GM12875 (cell line): ENCODE measurements around the gene TAAR9.

ENCODE experiments used
- H3K4me3 ChIP-seq: one replicate; pipeline ENCODE4 v1.5.1; 2011; ENCODE audit warnings: low read depth, low read length, control low read depth
- TF ChIP-seq, protein P1 (sequence below): IDR thresholded peaks from 2 replicates; pipeline ENCODE4 v1.5.1; 2011; ENCODE audit warnings: low read depth, mild to moderate bottlenecking, control low read depth, inconsistent platforms, low read length, moderate library complexity, borderline replicate concordance; ENCODE audit not compliant: insufficient read depth

TAAR9 gene

DNA sequence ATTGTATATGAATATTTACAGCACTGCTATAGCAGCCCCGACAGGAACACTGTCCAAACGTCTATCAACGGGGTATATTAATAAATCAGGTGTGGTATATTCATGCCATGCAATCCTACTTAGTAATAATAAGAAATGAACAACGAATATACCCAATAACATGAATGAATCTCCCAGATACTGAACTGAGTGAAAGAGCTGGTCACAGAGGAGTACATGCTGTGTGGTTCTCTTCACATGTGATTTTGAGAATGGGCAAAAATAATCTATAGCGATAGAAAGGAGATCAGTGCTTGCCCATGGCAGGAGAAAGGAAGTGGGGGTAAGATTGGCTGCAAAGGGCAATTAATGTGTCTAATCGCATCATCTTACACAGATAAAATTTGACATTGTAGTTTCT lies 28.3 kb downstream of the TAAR9 start:
- TF ChIP-seq, protein P1, sequence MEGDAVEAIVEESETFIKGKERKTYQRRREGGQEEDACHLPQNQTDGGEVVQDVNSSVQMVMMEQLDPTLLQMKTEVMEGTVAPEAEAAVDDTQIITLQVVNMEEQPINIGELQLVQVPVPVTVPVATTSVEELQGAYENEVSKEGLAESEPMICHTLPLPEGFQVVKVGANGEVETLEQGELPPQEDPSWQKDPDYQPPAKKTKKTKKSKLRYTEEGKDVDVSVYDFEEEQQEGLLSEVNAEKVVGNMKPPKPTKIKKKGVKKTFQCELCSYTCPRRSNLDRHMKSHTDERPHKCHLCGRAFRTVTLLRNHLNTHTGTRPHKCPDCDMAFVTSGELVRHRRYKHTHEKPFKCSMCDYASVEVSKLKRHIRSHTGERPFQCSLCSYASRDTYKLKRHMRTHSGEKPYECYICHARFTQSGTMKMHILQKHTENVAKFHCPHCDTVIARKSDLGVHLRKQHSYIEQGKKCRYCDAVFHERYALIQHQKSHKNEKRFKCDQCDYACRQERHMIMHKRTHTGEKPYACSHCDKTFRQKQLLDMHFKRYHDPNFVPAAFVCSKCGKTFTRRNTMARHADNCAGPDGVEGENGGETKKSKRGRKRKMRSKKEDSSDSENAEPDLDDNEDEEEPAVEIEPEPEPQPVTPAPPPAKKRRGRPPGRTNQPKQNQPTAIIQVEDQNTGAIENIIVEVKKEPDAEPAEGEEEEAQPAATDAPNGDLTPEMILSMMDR, result no peak
- no peak overlapping the region for H3K4me3 ChIP-seq

DNA sequence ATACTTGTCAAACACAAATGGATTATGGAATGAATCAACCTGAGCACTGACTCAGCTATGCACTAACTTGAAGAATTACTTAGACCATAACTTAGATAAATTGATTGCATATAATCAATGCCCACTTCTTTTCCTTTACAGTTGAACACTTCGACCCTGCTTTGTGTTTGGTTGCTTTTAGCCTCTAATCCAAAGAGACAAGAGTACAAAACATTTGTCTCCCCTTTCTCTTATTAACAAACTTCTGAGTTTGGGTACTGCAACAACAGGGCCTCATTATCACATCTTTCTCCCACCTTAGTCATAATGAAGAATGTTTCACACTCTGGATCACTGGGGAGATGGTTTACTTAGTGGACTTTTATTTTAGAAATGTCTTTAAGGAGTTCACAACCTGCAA lies 29.5 kb downstream of the TAAR9 start:
- H3K4me3 ChIP-seq, result no peak overlapping the region
- TF ChIP-seq, protein P1, result no peak

DNA sequence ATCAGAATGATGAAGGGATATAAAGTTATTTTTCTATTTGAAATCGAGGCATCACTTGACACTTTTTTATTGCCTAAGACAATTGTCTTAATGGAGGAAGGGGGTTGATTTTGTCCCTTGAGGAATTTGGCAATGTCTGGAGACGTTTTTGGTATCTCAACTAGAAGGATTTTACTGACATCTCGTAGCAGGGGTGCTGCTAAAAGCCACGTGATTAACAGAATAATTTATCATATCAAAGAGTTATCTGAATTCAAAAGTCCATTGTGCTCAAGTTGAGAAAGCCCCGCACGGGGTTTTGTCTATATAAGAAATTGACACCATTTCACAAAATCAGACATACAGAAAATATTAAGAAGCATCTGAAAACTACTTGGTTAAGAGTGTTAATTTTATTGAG lies 30.5 kb downstream of the TAAR9 start:
- TF ChIP-seq, protein P1, result no peak
- H3K4me3 ChIP-seq, result no peak overlapping the region

DNA sequence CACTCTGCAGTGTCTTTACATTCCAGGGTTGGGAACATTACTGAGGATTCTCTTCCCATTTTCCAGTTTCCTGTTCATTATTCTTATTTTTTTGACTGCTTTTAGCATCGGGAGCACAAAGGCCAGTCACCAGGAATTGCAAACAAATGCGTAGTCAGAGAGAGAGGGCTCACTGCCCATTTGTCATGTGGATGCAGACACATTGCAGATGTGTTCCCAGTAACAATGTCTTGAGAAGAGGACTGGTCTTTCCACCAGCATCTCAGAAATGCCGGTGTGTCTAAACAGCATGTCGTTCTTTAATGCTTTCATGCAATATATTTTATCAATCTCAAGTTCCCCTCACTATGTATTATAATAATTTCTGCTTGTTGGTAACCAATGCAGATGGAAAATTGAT lies 31.1 kb downstream of the TAAR9 start:
- TF ChIP-seq, protein P1, result no peak
- no peak overlapping the region for H3K4me3 ChIP-seq

DNA sequence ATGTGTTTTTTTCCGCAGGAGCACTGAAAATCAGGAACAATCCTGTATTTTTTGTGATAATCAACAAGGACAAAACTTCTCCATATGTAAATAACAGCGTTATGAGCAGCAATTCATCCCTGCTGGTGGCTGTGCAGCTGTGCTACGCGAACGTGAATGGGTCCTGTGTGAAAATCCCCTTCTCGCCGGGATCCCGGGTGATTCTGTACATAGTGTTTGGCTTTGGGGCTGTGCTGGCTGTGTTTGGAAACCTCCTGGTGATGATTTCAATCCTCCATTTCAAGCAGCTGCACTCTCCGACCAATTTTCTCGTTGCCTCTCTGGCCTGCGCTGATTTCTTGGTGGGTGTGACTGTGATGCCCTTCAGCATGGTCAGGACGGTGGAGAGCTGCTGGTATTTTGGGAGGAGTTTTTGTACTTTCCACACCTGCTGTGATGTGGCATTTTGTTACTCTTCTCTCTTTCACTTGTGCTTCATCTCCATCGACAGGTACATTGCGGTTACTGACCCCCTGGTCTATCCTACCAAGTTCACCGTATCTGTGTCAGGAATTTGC lies 32.2 kb downstream of the TAAR9 start, which contains the start of gene TAAR6:
Gene TAAR6 (plus strand): TSS at position 102 of the 557 bp plus-strand sequence. CDS start 0 bp downstream, at position 102.
- H3K4me3 ChIP-seq, result no peak within 1 kb of the TSS
- TF ChIP-seq, protein P1, result no peak

DNA sequence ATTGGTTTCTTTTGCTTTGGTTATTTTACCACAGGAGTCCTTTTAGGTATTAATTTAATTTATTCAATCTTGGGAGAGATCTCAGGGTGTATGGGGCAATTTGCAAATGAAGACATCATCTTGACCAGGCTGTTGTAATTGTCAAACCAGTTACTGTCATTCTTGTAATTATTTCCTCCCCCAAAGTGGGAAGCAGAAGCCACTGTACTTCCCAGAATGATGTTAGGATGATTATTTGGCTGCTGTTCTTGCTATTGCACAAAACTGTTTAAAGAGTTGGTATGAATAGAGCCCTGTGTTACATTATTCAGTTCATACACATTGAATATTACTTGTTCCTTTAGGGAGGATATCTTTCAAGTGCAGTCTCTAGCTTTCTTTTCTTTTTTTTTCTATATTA lies 33.7 kb downstream of the TAAR9 start:
- TF ChIP-seq, protein P1, result no peak

DNA sequence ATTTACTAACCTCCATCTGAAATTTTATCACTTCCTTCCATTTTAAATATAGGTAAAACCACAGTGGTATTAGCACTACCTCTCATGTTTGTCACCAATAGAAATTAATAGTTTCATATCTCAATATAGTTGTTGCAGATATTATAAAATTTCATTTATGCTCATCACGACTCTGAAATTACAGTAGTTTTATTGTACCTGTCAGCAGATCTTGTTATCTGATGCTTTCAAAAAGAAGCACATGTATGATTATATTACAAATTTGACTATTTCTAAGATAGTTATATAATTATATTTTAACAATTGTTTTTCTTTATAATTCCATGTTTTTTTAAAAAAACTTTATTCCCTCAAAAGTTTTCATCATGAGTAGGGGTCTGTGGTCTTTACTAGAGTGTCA lies 46.6 kb downstream of the TAAR9 start:
- no peak overlapping the region for H3K4me3 ChIP-seq
- TF ChIP-seq, protein P1, result no peak

More for the DNA sequence above, 33.7 kb downstream of the TAAR9 start:
- H3K4me3 ChIP-seq, result no peak overlapping the region
